ENCODE results near the gene TEX48.

The TEX48 gene

GRCh38 chr9:114693248-114693855 lies 11.4 kb upstream of the TEX48 start:
- DNase-seq (ENCODE audit: low spot score): no peak

- DNase-seq (ENCODE audit: low spot score): no peak
Observed at GRCh38 chr9:114691956-114692295, 9.9 kb upstream of the TEX48 start.

GRCh38 chr9:114691046-114691955 lies 9.3 kb upstream of the TEX48 start:
- DNase-seq (ENCODE audit: low spot score): no peak

- no peak for DNase-seq (ENCODE audit: low spot score)
Observed at GRCh38 chr9:114690308-114690707, 8.3 kb upstream of the TEX48 start.

- DNase-seq (ENCODE audit: low spot score): no peak
Observed at GRCh38 chr9:114689813-114690212, 7.8 kb upstream of the TEX48 start.

GRCh38 chr9:114688909-114689610 lies 7.1 kb upstream of the TEX48 start:
- no peak for DNase-seq (ENCODE audit: low spot score)

- no peak for DNase-seq (ENCODE audit: low spot score)
Observed at GRCh38 chr9:114688379-114688778, 6.4 kb upstream of the TEX48 start.

- DNase-seq (ENCODE audit: low spot score): no peak
Observed at GRCh38 chr9:114687034-114687433, 5.0 kb upstream of the TEX48 start.

GRCh38 chr9:114685951-114686350 lies 4.0 kb upstream of the TEX48 start:
- DNase-seq (ENCODE audit: low spot score): no peak

- DNase-seq (ENCODE audit: low spot score): no peak
Observed at GRCh38 chr9:114684036-114684435, 2.0 kb upstream of the TEX48 start.

GRCh38 chr9:114682846-114683245 lies 854 bp upstream of the TEX48 start:
- no peak for DNase-seq (ENCODE audit: low spot score)

GRCh38 chr9:114680259-114681001 lies 1.6 kb downstream of the TEX48 start:
- DNase-seq (ENCODE audit: low spot score): no peak

GRCh38 chr9:114678795-114679194 lies 3.2 kb downstream of the TEX48 start:
- DNase-seq (ENCODE audit: low spot score): no peak

GRCh38 chr9:114678130-114678529 lies 3.9 kb downstream of the TEX48 start:
- no peak for DNase-seq (ENCODE audit: low spot score)

GRCh38 chr9:114677418-114677817 lies 4.6 kb downstream of the TEX48 start:
- DNase-seq (ENCODE audit: low spot score): peak; percentile 34

GRCh38 chr9:114676901-114677300 lies 5.1 kb downstream of the TEX48 start:
- DNase-seq (ENCODE audit: low spot score): no peak

- DNase-seq (ENCODE audit: low spot score): no peak
Observed at GRCh38 chr9:114674798-114675540, 7.0 kb downstream of the TEX48 start.

- no peak for DNase-seq (ENCODE audit: low spot score)
Observed at GRCh38 chr9:114674076-114674797, 7.8 kb downstream of the TEX48 start.

- DNase-seq (ENCODE audit: low spot score): no peak
Observed at GRCh38 chr9:114671605-114672004, 10.4 kb downstream of the TEX48 start.

- no peak for DNase-seq (ENCODE audit: low spot score)
Observed at GRCh38 chr9:114669961-114670360, 12.0 kb downstream of the TEX48 start.

- no peak for DNase-seq (ENCODE audit: low spot score)
Observed at GRCh38 chr9:114668146-114668545, 13.8 kb downstream of the TEX48 start.
